ENCODE results near the gene GPR137.

DNA sequence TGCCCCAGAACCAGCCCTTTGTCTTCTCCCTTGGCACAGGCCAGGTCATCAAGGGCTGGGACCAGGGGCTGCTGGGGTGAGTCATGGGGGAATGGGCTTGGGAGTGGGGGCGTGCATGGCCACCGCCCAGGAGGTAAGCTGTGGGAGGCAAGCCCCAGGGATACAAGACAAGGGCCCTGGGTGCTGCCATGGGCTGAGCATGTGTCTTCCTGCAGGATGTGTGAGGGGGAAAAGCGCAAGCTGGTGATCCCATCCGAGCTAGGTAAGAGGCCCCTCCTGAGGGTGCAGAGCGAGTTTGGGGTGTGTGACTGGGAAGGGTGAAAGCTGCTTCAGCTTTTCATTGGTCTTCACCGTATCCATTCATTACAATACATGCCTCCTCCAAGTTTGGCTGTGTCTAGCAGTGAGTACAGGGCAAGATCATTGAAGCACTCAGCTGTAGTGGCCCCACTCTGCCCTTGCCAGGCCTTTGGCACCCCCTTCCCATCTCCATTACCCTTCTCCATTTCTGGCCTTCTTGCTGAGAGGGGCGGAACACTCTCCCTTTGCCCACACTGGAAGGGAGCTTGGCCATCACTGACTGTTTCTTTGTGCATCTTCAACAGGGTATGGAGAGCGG is 42.3 kb upstream of the GPR137 start:
- TF ChIP-seq, protein P1, sequence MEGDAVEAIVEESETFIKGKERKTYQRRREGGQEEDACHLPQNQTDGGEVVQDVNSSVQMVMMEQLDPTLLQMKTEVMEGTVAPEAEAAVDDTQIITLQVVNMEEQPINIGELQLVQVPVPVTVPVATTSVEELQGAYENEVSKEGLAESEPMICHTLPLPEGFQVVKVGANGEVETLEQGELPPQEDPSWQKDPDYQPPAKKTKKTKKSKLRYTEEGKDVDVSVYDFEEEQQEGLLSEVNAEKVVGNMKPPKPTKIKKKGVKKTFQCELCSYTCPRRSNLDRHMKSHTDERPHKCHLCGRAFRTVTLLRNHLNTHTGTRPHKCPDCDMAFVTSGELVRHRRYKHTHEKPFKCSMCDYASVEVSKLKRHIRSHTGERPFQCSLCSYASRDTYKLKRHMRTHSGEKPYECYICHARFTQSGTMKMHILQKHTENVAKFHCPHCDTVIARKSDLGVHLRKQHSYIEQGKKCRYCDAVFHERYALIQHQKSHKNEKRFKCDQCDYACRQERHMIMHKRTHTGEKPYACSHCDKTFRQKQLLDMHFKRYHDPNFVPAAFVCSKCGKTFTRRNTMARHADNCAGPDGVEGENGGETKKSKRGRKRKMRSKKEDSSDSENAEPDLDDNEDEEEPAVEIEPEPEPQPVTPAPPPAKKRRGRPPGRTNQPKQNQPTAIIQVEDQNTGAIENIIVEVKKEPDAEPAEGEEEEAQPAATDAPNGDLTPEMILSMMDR (IDR thresholded peaks at IDR 0.05 in 2 of 3, conservative IDR thresholded peaks at IDR 0.05 in 1 of 3; ENCODE audit: borderline replicate concordance in 1 of 3, insufficient read depth in 1 of 3, low read depth in 2 of 3, low read length in 2 of 3): no peak
- TF ChIP-seq POLR2A (IDR thresholded peaks at IDR 0.05; ENCODE audit: borderline replicate concordance, extremely low read depth, insufficient read depth, insufficient read length): no peak
- no peak for TF ChIP-seq ELF1 (IDR thresholded peaks at IDR 0.05; ENCODE audit: borderline replicate concordance, low read depth)
- no peak for TF ChIP-seq EZH2 (IDR thresholded peaks at IDR 0.05)
- TF ChIP-seq SRF (IDR thresholded peaks at IDR 0.05; ENCODE audit: low read depth): no peak
- TF ChIP-seq, protein P2, sequence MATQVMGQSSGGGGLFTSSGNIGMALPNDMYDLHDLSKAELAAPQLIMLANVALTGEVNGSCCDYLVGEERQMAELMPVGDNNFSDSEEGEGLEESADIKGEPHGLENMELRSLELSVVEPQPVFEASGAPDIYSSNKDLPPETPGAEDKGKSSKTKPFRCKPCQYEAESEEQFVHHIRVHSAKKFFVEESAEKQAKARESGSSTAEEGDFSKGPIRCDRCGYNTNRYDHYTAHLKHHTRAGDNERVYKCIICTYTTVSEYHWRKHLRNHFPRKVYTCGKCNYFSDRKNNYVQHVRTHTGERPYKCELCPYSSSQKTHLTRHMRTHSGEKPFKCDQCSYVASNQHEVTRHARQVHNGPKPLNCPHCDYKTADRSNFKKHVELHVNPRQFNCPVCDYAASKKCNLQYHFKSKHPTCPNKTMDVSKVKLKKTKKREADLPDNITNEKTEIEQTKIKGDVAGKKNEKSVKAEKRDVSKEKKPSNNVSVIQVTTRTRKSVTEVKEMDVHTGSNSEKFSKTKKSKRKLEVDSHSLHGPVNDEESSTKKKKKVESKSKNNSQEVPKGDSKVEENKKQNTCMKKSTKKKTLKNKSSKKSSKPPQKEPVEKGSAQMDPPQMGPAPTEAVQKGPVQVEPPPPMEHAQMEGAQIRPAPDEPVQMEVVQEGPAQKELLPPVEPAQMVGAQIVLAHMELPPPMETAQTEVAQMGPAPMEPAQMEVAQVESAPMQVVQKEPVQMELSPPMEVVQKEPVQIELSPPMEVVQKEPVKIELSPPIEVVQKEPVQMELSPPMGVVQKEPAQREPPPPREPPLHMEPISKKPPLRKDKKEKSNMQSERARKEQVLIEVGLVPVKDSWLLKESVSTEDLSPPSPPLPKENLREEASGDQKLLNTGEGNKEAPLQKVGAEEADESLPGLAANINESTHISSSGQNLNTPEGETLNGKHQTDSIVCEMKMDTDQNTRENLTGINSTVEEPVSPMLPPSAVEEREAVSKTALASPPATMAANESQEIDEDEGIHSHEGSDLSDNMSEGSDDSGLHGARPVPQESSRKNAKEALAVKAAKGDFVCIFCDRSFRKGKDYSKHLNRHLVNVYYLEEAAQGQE (IDR thresholded peaks at IDR 0.05; ENCODE audit: low read depth): no peak
- TF ChIP-seq, protein P3, sequence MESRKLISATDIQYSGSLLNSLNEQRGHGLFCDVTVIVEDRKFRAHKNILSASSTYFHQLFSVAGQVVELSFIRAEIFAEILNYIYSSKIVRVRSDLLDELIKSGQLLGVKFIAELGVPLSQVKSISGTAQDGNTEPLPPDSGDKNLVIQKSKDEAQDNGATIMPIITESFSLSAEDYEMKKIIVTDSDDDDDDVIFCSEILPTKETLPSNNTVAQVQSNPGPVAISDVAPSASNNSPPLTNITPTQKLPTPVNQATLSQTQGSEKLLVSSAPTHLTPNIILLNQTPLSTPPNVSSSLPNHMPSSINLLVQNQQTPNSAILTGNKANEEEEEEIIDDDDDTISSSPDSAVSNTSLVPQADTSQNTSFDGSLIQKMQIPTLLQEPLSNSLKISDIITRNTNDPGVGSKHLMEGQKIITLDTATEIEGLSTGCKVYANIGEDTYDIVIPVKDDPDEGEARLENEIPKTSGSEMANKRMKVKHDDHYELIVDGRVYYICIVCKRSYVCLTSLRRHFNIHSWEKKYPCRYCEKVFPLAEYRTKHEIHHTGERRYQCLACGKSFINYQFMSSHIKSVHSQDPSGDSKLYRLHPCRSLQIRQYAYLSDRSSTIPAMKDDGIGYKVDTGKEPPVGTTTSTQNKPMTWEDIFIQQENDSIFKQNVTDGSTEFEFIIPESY (IDR thresholded peaks at IDR 0.05; ENCODE audit: extremely low read depth, insufficient replicate concordance, low read length): no peak
- TF ChIP-seq EZH2phosphoT487 (IDR thresholded peaks at IDR 0.05; ENCODE audit: borderline replicate concordance): no peak

Data from HCT116 (cell line).